HG03103 (cell line): ENCODE results near the gene MFSD6L.

ENCODE experiments used
- ATAC-seq: cut with Tn5 transposase; IDR thresholded peaks from one replicate; pipeline ENCODE4 v1.9.1; 2021; ENCODE audit warnings: low read depth; ENCODE audit not compliant: unreplicated experiment

Gene MFSD6L

DNA sequence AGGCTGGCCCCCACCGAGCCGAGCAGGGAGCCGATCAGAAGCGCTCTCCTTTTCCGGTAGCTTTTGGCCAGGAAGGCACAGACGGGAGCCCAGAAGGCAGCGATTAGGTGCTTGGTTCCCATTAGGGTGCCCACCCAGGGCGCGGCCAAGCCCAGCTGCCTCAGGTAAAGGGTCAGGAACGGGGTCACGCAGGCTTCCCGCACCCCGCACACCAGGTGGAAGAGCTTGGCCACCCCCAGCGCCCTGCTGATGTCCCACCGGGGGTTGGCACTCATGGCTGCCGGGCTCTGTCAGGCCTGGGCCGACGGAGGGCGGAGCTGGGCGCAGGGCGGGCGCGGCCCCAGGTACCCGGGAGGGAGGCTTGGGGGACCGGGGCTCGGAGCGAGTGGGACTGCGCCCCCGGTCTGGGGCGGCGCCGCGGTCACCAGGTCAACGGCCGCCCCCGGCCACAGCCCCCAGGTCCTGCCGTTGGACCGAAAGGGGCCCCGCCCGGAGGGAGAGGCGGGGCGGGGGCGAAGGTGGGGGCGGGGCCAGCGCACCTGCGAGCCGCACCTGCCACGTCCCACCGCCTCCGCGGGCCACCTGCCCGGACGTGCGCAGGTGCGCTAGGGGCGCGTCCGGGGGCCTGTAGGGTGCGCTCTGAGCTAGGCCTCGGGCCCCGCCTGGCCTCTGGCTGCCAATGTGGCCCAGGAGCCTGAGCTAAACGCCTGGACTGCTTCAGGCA lies at the start of gene MFSD6L:
MFSD6L (minus strand) TSS at position 520 of the 724 bp plus-strand sequence; CDS start at position 275, 245 bp downstream.
- no peak for ATAC-seq

- ATAC-seq, result no peak
These were observed 48.7 kb upstream of the MFSD6L start for GRCh38 chr17:8847891-8848290.

DNA sequence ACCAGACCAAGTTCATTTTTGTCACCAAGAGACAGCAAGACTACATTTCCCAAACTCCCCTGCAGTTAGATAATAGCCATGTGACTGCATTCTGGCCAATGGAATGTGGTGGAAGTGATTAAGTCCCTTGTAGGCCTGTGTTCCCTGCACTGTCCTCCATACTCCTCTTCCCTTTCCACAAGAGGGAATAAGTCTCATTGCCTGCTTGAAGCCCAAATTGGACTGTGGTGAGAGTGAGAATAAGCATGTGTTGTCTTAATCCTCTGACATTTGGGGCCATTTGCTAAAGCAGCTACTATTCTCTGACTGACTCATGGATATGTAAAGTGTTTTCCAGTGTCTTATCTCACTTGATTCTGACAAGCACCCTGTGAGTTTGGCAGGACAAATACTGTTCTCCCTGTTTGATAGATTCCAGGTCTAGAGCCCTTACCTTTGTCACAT lies 47.6 kb upstream of the MFSD6L start:
- no peak for ATAC-seq

GRCh38 chr17:8844229-8845218 lies 45.4 kb upstream of the MFSD6L start:
- ATAC-seq, result no peak

- ATAC-seq, result no peak
These were observed 44.2 kb upstream of the MFSD6L start for GRCh38 chr17:8843344-8843743.

DNA sequence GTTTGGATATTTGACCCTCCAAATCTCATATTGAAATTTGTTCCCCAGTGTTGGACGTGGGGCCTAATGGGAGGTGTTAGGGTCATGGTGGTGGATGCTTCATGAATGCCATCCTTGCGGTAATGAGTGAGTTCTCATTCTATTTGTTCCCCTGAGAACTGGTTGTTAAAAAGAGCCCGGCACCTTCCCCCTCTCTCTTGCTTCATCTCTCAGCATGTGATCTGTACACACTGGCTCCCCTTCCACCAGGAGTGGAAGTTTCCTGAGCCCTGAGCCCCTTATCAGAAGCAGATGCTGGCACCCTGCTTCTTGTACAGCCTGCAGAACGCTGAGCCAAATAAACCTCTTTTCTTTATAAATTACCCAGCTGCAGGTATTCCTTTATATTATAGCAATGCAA lies 42.7 kb upstream of the MFSD6L start:
- ATAC-seq, result no peak

- no peak for ATAC-seq
These were observed 40.3 kb upstream of the MFSD6L start for GRCh38 chr17:8839410-8839935.

GRCh38 chr17:8838551-8839095 lies 39.5 kb upstream of the MFSD6L start:
- ATAC-seq, result no peak

DNA sequence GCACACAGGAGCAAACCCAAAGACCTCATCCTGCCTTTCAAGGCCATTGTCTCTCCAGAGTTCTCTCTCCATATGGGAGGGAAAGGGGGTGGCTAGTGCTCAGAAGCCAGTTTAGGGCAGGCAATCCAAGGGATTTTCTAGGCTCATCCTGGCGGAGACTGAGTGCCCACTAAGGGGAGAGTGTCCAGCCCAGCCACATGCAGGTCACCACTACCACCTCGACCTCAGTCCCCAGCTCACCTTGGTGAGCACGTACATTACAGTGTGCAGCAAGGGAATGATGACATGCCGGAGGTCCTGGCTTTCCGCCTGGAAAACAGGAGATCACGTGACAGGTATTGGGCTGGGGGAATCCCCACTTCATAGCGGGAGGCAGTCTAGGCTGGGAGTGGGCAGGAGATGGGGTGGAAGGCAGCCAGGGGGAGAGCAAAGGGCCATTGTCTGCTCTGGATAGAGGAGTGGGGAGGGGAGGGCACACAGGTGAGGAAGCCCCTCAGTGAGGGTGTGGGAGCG lies 38.5 kb upstream of the MFSD6L start:
- no peak for ATAC-seq

DNA sequence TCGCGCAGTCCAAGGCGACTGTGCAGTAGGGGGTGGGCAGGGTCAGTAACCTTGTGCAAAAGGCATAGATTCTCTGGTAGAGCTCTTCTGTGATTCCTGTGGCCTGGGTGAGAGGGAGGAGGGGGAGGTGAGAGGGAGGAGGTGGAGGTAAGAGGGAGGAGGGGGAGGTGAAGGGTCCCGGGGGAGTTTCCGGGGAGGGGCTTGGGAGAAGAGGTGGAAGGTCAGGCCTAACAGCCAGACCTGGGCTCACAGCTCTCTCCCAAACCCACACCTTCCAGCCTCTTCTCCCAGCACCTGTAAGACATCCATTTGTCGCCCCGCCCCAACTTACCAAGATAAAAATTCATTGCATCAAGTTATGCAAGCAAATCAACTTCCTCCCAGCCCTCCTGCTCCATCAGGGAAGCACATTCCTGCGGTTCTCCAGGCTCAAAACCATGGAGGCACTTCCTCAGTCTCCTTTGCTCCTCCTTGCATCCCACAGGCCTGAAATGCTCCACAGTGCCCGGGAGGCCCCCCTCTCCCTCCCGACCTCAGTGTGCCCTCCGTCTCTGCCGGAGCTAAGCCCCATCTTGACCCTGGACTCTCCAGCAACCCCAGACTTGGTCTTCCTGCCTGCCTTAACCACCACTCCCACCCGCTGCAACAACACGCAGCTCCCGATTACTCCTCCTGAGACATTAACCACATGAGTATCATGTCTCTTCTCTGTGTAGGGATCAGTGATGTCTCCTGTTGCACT lies 37.8 kb upstream of the MFSD6L start:
- ATAC-seq, result no peak

GRCh38 chr17:8835631-8836364 lies 36.6 kb upstream of the MFSD6L start:
- ATAC-seq, result no peak

- no peak for ATAC-seq
These were observed 35.9 kb upstream of the MFSD6L start for GRCh38 chr17:8835106-8835505.

DNA sequence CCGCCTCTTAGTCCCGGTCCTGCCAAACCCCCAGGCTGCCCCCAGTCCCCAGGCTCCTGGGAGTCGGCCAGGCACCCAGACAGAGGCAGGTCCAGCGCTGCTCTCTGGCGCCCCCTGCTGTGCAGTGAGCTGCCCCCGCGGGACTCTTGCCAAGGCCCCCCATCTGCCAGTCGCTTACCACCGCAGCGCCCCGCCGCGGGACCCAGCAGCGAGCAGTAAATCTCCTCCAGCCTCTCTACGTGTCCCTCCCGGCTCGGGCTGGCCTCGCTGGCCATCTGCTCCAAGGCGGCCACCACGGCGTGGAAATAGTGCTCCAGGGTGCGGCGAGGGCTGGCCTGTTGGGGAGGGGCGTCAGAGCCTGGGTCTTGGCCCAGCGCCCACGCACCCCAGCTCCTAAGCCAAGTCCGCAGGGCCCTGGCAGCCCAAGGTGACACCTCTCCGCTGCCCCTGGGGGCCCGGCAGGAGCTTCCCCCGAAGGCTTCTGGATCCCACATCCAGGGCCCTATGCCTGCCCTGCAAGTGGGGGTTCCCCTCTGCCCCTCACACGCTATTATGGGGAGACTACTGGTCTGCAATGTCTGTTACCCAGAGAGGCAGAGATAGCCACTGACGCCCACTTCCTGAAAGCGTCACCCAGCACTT lies 33.7 kb upstream of the MFSD6L start:
- ATAC-seq, result no peak

DNA sequence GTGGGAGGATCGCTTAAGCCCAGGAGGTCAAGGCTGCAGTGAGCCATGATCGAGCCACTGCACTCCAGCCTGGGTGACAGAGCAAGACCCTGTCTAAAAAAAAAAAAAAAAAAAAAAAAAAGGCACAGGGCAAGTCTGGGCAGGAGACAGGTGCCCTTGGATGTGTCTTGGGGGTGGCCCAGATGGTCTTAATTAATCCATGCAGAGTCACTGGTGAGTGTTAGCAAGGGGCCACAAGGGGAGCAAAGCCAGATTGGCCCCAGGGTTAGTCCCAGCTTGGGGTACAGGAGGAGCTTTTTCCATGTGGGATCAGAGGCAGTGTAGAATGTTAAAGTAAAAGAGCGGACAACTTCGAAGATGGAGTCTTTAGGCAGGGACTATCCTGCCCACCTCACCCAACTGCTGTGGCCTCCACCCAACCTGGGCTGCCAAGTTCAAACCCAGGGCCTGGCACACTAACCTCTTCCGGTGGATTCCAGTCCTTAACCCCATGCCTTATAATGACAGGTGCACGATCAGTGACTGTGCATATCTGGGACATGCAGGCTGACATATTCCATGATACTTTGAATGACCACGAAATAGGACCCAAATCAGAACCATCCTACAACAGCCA lies 32.2 kb upstream of the MFSD6L start:
- ATAC-seq, result no peak

DNA sequence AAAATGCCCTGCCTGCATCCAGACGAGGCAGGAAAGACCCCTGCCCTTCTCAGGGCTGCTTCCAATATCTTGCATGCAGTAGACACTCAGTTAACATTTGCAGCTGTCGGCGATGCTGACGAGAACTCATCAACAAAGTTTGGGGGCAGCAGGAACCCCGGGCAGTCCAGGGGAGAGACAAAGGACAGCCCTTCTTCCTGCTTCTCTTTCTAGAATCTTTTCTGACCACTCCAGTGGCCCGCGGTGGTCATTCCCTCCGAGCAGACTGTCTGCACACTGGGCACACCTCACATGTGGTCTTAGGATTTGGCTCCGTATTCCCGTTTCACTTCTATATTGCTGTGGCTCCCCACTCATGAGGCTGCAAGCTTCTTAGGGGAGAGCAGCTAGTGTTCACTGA lies 31.0 kb upstream of the MFSD6L start:
- no peak for ATAC-seq

DNA sequence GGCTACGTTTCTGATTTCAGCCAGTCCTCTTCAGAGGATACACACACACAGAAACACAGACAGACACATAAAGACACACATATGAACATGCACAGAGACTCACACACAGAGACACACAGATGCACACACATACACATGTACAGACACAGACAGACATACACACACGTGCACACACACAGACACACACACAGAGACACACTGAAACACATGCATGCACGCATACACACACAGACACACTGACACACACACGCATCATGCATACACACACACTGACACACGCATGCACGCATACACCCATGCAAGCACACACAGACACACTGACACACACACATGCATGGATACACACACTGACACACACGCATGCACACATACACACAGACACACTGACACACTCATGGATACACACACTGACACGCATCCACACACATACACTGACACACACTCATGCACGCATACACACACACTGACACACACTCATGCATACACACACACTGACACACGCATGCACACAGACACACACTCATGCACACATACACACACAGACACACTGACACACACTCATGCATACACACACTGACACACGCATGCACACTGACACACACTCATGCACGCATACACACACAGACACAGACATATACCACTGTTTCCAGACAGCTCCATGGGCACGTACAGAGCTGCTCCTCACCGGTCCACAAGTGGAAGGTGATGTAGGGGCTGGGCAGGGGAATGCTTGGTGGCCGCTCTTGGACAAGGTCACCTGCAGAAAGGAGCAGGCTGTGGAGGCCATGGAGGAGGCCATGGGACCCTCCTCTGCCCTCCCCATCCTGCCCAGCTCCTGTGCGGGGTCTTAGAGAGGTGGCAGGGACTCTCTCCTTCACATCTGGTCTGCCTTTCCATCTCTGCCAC lies 30.1 kb upstream of the MFSD6L start:
- ATAC-seq, result no peak

- no peak for ATAC-seq
These were observed 29.3 kb upstream of the MFSD6L start for GRCh38 chr17:8828517-8828875.
